GM23338 (cell line): ENCODE measurements around the gene POLD2. TPM values are rescaled to one million over a fixed set of nuclear protein-coding genes. Genes with fewer than 3 reads are reported as not detected.

Experiments used
- ATAC-seq: fragments of 200-7000 bp; cut with Tn5 transposase; 3 replicates; pipeline ENCODE4 v1.9.1; 2020
- DNase-seq: peaks from one replicate; pipeline ENCODE4 v3.0.0-alpha.2; 2015; ENCODE audit warnings: low spot score
- H2AFZ ChIP-seq: fragments of 200-600 bp; sonication (generic); 2 replicates; pipeline ENCODE4 v1.8.0; 2016; ENCODE audit warnings: antibody characterized with exemption, mild to moderate bottlenecking, moderate library complexity
- H3F3A ChIP-seq: fragments of 200-600 bp; sonication (generic); replicated peaks from 2 replicates; pipeline ENCODE4 v1.8.0; 2017; ENCODE audit warnings: antibody characterized with exemption, mixed run types, low read depth
- H3K27ac ChIP-seq: fragments of 200-600 bp; sonication (generic); 2 replicates; pipeline ENCODE4 v1.6.1; 2016; ENCODE audit warnings: low read depth
- H3K27me3 ChIP-seq: fragments of 200-600 bp; sonication (generic); 2 replicates; pipeline ENCODE4 v1.8.0; 2016; ENCODE audit warnings: mild to moderate bottlenecking, mixed run types, moderate library complexity; ENCODE audit not compliant: insufficient read depth
- H3K36me3 ChIP-seq: fragments of 200-600 bp; sonication (generic); 2 replicates; pipeline ENCODE4 v1.8.0; 2016; ENCODE audit warnings: mild to moderate bottlenecking; ENCODE audit not compliant: insufficient read depth
- H3K4me1 ChIP-seq: fragments of 200-600 bp; sonication (generic); 2 replicates; pipeline ENCODE4 v1.8.0; 2016; ENCODE audit warnings: mild to moderate bottlenecking, moderate library complexity; ENCODE audit not compliant: insufficient read depth
- H3K4me2 ChIP-seq: fragments of 200-600 bp; sonication (generic); 2 replicates; pipeline ENCODE4 v1.7.1; 2017; ENCODE audit warnings: mixed run types
- H3K4me3 ChIP-seq: fragments of 200-600 bp; sonication (generic); 2 replicates; pipeline ENCODE4 v1.6.1; 2016; ENCODE audit warnings: mixed run types
- H3K79me2 ChIP-seq: fragments of 200-600 bp; sonication (generic); replicated peaks from 2 replicates; pipeline ENCODE4 v1.8.0; 2017; ENCODE audit warnings: mild to moderate bottlenecking; ENCODE audit not compliant: insufficient read depth
- H3K9me2 ChIP-seq: fragments of 200-600 bp; sonication (generic); 2 replicates; pipeline ENCODE4 v1.8.0; 2017; ENCODE audit not compliant: insufficient read depth
- H4K20me1 ChIP-seq: fragments of 200-600 bp; sonication (generic); replicated peaks from 2 replicates; pipeline ENCODE4 v1.8.0; 2017; ENCODE audit warnings: mild to moderate bottlenecking; ENCODE audit not compliant: insufficient read depth
- H3K27ac Mint-ChIP-seq: 2 replicates; pipeline ENCODE4 v1.8.0; 2020; ENCODE audit warnings: inconsistent platforms, mild to moderate bottlenecking, moderate library complexity, mixed read lengths
- H3K27me3 Mint-ChIP-seq: 3 replicates; pipeline ENCODE4 v1.8.0; 2022; ENCODE audit warnings: low read depth, mild to moderate bottlenecking, moderate library complexity, mixed read lengths, inconsistent platforms; ENCODE audit not compliant: insufficient read depth, poor library complexity
- H3K36me3 Mint-ChIP-seq: 3 replicates; pipeline ENCODE4 v1.8.0; 2021; ENCODE audit warnings: low read depth, mild to moderate bottlenecking, inconsistent platforms, moderate library complexity, mixed read lengths
- H3K4me1 Mint-ChIP-seq: 3 replicates; pipeline ENCODE4 v1.8.0; 2020; ENCODE audit warnings: mild to moderate bottlenecking, inconsistent platforms, mixed read lengths
- H3K4me3 Mint-ChIP-seq: 3 replicates; pipeline ENCODE4 v1.8.0; 2021; ENCODE audit warnings: moderate library complexity, mild to moderate bottlenecking, inconsistent platforms, mixed read lengths
- H3K9me3 Mint-ChIP-seq: 3 replicates; pipeline ENCODE4 v1.8.0; 2020; ENCODE audit warnings: moderate library complexity, mild to moderate bottlenecking, inconsistent platforms, mixed read lengths
- CREB1 ChIP-seq: fragments of 250-450 bp; sonication (Bioruptor Pico); IDR thresholded peaks from 2 replicates; pipeline ENCODE4 v1.5.0; 2020; ENCODE audit warnings: low read depth, mild to moderate bottlenecking, moderate library complexity
- EZH2 ChIP-seq: fragments of 200-600 bp; sonication (generic); IDR thresholded peaks from one replicate; pipeline ENCODE4 v1.8.0; 2017; ENCODE audit warnings: antibody characterized with exemption, mild to moderate bottlenecking, low read depth; ENCODE audit not compliant: unreplicated experiment
- EZH2phosphoT487 ChIP-seq: fragments of 200-600 bp; sonication (generic); IDR thresholded peaks from one replicate; pipeline ENCODE4 v1.8.1; 2018; ENCODE audit warnings: antibody characterized with exemption; ENCODE audit not compliant: unreplicated experiment
- NANOG ChIP-seq: IDR thresholded peaks from 2 replicates; pipeline ENCODE4 v1.6.1; 2016; ENCODE audit warnings: antibody characterized with exemption, borderline replicate concordance
- STAT1 ChIP-seq: IDR thresholded peaks from one replicate; pipeline ENCODE4 v1.6.1; 2016; ENCODE audit warnings: antibody characterized with exemption; ENCODE audit not compliant: unreplicated experiment
- polyA plus RNA-seq: library from polyadenylated mRNA; unstranded; fragments of >200 nt; fragmentation: Nextera tagmentation; extraction: Ambion mirVana; gene quantifications from 2 replicates; pipeline ENCODE4 v1.2.1, GENCODE V29; 2016
- total RNA-seq: library from RNA; depleted of rRNA; stranded (reverse); fragments of >200 nt; shearing (Covaris generic); gene quantifications from 2 replicates; pipeline ENCODE4 v1.2.3, GENCODE V29; 2014
- TF ChIP-seq, protein P1 (sequence below): fragments of 250-450 bp; sonication (Bioruptor Pico); IDR thresholded peaks from 2 replicates; pipeline ENCODE4 v1.5.0; 2020; ENCODE audit warnings: mild to moderate bottlenecking, moderate library complexity

Gene POLD2
- total and polyA plus RNA-seq, 2 experiments from 2014 or later: 101 to 127 TPM

DNA sequence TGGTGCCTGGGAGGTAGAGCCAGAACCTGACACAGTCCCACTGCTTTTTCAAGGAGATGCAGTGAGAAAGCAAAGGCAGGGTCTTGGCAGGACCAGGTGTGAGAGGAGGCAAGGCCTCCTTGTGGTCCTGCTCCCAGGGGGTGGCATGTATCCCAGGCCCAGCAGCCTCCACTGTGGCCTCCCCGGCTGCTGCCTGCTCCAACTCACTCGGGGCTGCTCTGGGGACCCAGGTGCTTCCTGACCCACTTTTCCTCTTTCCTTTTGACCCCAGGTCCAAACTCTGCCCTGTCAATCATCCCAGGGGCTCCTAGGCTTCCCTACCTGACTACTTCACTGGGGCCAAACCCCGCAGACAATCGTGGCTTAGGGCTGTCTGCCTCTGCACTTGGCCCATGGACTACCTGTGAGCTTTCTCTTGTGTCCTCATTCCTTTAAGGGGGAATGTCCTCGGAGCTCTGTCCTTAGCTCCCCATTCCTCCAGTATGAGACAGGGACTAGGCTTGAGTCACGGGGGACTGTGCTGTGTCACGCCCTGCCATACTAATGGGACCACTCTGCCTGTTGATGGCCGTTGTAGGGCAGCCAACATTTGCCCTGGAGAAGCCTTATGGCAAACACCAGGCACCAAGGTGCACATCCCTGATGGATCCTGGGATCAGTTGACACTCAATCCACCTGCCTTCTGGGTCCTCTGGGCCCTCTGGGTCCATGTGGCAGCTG lies 20.3 kb downstream of the POLD2 start:
- peaks cover 9% of the 10 kb centered on the region; the same call in 1 of the 2 replicates for H3K27me3 ChIP-seq
- H3K36me3 ChIP-seq: no peaks in the 10 kb centered on the region
- no peak for ATAC-seq
- H3K36me3 Mint-ChIP-seq: peaks cover 3% of the 10 kb centered on the region; the same call in 1 of the 3 replicates
- H2AFZ ChIP-seq: peak overlapping the region; percentile 95
- peaks cover 8% of the 10 kb centered on the region; the same call in 1 of the 2 replicates for H3K4me1 ChIP-seq
- no peaks in the 10 kb centered on the region for H3F3A ChIP-seq
- no peak overlapping the region for H3K27ac ChIP-seq
- H3K9me3 Mint-ChIP-seq: no peaks in the 10 kb centered on the region
- peak overlapping the region; percentile 79; the same call in 1 of the 2 replicates for H3K4me2 ChIP-seq
- peak overlapping the region; percentile 63 for H3K4me3 Mint-ChIP-seq
- TF ChIP-seq EZH2 (no peak), CREB1 (no peak), NANOG (no peak), EZH2phosphoT487 (no peak), STAT1 (no peak)
- TF ChIP-seq, protein P1, sequence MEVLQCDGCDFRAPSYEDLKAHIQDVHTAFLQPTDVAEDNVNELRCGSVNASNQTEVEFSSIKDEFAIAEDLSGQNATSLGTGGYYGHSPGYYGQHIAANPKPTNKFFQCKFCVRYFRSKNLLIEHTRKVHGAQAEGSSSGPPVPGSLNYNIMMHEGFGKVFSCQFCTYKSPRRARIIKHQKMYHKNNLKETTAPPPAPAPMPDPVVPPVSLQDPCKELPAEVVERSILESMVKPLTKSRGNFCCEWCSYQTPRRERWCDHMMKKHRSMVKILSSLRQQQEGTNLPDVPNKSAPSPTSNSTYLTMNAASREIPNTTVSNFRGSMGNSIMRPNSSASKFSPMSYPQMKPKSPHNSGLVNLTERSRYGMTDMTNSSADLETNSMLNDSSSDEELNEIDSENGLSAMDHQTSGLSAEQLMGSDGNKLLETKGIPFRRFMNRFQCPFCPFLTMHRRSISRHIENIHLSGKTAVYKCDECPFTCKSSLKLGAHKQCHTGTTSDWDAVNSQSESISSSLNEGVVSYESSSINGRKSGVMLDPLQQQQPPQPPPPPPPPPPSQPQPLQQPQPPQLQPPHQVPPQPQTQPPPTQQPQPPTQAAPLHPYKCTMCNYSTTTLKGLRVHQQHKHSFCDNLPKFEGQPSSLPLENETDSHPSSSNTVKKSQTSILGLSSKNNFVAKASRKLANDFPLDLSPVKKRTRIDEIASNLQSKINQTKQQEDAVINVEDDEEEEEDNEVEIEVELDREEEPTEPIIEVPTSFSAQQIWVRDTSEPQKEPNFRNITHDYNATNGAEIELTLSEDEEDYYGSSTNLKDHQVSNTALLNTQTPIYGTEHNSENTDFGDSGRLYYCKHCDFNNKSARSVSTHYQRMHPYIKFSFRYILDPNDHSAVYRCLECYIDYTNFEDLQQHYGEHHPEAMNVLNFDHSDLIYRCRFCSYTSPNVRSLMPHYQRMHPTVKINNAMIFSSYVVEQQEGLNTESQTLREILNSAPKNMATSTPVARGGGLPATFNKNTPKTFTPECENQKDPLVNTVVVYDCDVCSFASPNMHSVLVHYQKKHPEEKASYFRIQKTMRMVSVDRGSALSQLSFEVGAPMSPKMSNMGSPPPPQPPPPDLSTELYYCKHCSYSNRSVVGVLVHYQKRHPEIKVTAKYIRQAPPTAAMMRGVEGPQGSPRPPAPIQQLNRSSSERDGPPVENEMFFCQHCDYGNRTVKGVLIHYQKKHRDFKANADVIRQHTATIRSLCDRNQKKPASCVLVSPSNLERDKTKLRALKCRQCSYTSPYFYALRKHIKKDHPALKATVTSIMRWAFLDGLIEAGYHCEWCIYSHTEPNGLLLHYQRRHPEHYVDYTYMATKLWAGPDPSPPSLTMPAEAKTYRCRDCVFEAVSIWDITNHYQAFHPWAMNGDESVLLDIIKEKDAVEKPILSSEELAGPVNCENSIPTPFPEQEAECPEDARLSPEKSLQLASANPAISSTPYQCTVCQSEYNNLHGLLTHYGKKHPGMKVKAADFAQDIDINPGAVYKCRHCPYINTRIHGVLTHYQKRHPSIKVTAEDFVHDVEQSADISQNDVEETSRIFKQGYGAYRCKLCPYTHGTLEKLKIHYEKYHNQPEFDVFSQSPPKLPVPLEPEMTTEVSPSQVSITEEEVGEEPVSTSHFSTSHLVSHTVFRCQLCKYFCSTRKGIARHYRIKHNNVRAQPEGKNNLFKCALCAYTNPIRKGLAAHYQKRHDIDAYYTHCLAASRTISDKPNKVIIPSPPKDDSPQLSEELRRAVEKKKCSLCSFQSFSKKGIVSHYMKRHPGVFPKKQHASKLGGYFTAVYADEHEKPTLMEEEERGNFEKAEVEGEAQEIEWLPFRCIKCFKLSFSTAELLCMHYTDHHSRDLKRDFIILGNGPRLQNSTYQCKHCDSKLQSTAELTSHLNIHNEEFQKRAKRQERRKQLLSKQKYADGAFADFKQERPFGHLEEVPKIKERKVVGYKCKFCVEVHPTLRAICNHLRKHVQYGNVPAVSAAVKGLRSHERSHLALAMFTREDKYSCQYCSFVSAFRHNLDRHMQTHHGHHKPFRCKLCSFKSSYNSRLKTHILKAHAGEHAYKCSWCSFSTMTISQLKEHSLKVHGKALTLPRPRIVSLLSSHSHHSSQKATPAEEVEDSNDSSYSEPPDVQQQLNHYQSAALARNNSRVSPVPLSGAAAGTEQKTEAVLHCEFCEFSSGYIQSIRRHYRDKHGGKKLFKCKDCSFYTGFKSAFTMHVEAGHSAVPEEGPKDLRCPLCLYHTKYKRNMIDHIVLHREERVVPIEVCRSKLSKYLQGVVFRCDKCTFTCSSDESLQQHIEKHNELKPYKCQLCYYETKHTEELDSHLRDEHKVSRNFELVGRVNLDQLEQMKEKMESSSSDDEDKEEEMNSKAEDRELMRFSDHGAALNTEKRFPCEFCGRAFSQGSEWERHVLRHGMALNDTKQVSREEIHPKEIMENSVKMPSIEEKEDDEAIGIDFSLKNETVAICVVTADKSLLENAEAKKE (CRISPR knock-in tag): no peak
- H4K20me1 ChIP-seq: no peaks in the 10 kb centered on the region
- H3K27me3 Mint-ChIP-seq: peaks cover 16% of the 10 kb centered on the region
- no peak overlapping the region for H3K27ac Mint-ChIP-seq
- H3K4me1 Mint-ChIP-seq: peaks cover 20% of the 10 kb centered on the region
- H3K79me2 ChIP-seq: no peaks in the 10 kb centered on the region; the same call in 1 of the 2 replicates
- DNase-seq: no peak
- no peaks in the 10 kb centered on the region for H3K9me2 ChIP-seq
- peak overlapping the region; percentile 87 for H3K4me3 ChIP-seq
